ENCODE results near the gene GNAT2.

- TF ChIP-seq CTCF (IDR thresholded peaks at IDR 0.05; ENCODE audit: low read length) (no peak), EZH2 (IDR thresholded peaks at IDR 0.05; ENCODE audit: borderline replicate concordance, low read length) (no peak)
Observed at GRCh38 chr1:109613361-109614147, 5.9 kb downstream of the GNAT2 start.
